OCI-LY3 (cell line): ENCODE results near the gene CEACAM18.

Source experiments
- H2AFZ ChIP-seq: fragments of 200-600, 300-600 bp; shearing (Covaris generic); 2 replicates; pipeline ENCODE4 v1.6.0; 2014; ENCODE audit warnings: antibody characterized with exemption, low read depth, low read length
- H3K27ac ChIP-seq: fragments of 200-600, 300-600 bp; sonication (generic); 2 replicates; pipeline ENCODE4 v1.5.1; 2014; ENCODE audit warnings: mild to moderate bottlenecking, low read length, moderate library complexity, mixed read lengths
- H3K27me3 ChIP-seq: fragments of 200-600, 300-600 bp; sonication (generic); 2 replicates; pipeline ENCODE4 v1.6.1; 2014; ENCODE audit warnings: low read depth, low read length, mixed read lengths
- H3K36me3 ChIP-seq: fragments of 200-600, 300-600 bp; sonication (generic); replicated peaks from 2 replicates; pipeline ENCODE3; 2014; ENCODE audit warnings: low read depth, low read length, mixed read lengths
- H3K4me1 ChIP-seq: fragments of 300-600, 200-600 bp; sonication (generic); 2 replicates; pipeline ENCODE4 v1.6.1; 2014; ENCODE audit warnings: low read length, mixed read lengths
- H3K4me2 ChIP-seq: fragments of 200-600, 300-600 bp; sonication (generic); 2 replicates; pipeline ENCODE4 v1.6.1; 2014; ENCODE audit warnings: low read length, mixed read lengths
- H3K4me3 ChIP-seq: fragments of 300-600, 200-600 bp; sonication (generic); 2 replicates; pipeline ENCODE4 v1.5.1; 2014; ENCODE audit warnings: antibody characterized with exemption, mild to moderate bottlenecking, low read length, moderate library complexity
- H3K79me2 ChIP-seq: fragments of 300-600, 200-600 bp; shearing (Covaris generic); 2 replicates; pipeline ENCODE4 v1.6.1; 2014; ENCODE audit warnings: mild to moderate bottlenecking, low read length, mixed read lengths
- H3K9ac ChIP-seq: fragments of 300-600, 200-600 bp; shearing (Covaris generic); 2 replicates; pipeline ENCODE4 v1.6.0; 2014; ENCODE audit warnings: mild to moderate bottlenecking, low read length, moderate library complexity
- H3K9me3 ChIP-seq: fragments of 200-600, 300-600 bp; shearing (Covaris generic); 2 replicates; pipeline ENCODE4 v1.6.1; 2014; ENCODE audit warnings: low read length, mixed read lengths; ENCODE audit not compliant: insufficient read depth
- H4K20me1 ChIP-seq: fragments of 200-600, 300-600 bp; sonication (generic); 2 replicates; pipeline ENCODE4 v1.6.1; 2016; ENCODE audit warnings: low read length, mixed read lengths; ENCODE audit not compliant: insufficient read depth
- CTCF ChIP-seq: fragments of 200-600, 300-600 bp; sonication (generic); IDR thresholded peaks from 2 replicates; pipeline ENCODE4 v1.5.1; 2014; ENCODE audit warnings: antibody characterized with exemption, low read length, low read depth
- EZH2phosphoT487 ChIP-seq: fragments of 200-600 bp; shearing (Covaris generic); IDR thresholded peaks from 2 replicates; pipeline ENCODE4 v1.6.1; 2018; ENCODE audit warnings: antibody characterized with exemption, mixed run types, low read depth

The CEACAM18 gene

DNA sequence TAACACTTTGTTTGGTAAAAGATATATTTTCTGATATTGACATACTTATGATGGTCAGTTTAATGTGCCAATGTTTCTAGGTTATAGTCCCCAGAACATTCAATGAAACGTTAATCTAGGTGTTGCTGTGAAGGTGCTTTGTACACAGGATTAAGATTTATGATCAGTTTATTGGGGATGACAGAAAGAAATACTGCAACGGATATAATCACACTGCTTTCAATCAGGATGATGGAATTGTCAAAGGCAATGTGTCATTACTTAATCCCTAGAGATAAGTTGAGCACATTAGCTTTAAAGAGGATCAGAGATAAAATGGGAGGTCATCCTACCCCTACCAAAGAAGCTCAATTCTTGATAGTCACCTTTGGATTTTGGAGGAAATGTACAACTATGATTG lies 35.6 kb downstream of the CEACAM18 start:
- Histone ChIP-seq H3K4me2 (no peak overlapping the region), H3K27ac (no peak overlapping the region), H3K4me1 (peaks cover 6% of the 10 kb centered on the region; the same call in 1 of the 2 replicates), H4K20me1 (no peaks in the 10 kb centered on the region), H3K9ac (no peak overlapping the region), H3K79me2 (no peaks in the 10 kb centered on the region), H3K4me3 (no peak overlapping the region), H3K27me3 (peaks cover 40% of the 10 kb centered on the region), H3K9me3 (peaks cover 5% of the 10 kb centered on the region), H3K36me3 (no peaks in the 10 kb centered on the region), H2AFZ (no peak overlapping the region)
- TF ChIP-seq CTCF (no peak), EZH2phosphoT487 (no peak)

DNA sequence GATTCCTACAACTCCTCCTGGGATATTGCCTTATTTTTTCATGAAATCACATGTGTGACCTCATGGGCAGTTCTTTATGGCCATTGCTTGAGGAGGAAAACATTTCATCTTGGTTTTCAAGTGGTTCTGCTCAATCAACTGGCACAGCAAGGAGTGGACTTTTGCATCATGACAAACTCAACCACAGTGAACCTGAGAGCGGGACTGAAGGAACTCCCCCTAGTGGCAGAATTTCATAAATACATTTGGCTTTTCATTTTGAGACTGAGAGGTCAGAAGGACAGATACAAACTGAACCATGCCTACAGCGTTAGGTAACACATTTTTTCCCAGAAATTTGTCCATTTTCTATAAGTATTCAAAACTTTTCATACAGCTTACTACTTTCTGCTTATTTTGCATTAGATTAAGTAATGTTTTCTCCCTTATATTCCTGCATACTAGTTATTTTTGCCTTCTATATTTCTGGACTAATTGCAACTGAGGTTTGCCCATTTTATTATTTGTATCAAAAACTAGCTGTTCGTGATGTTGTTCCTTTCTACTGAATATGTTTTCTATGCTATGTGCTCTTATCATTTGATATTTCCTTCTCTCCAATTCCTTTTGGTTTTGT lies 36.6 kb downstream of the CEACAM18 start:
- Histone ChIP-seq H3K4me1 (no peaks in the 10 kb centered on the region), H2AFZ (no peak overlapping the region), H3K27me3 (peaks cover 43% of the 10 kb centered on the region), H3K27ac (no peak overlapping the region), H3K79me2 (no peaks in the 10 kb centered on the region), H3K9me3 (peaks cover 5% of the 10 kb centered on the region), H3K9ac (no peak overlapping the region), H4K20me1 (no peaks in the 10 kb centered on the region), H3K4me2 (no peak overlapping the region), H3K4me3 (no peak overlapping the region), H3K36me3 (no peaks in the 10 kb centered on the region)
- peak; percentile 89 for TF ChIP-seq CTCF
- TF ChIP-seq EZH2phosphoT487: no peak

DNA sequence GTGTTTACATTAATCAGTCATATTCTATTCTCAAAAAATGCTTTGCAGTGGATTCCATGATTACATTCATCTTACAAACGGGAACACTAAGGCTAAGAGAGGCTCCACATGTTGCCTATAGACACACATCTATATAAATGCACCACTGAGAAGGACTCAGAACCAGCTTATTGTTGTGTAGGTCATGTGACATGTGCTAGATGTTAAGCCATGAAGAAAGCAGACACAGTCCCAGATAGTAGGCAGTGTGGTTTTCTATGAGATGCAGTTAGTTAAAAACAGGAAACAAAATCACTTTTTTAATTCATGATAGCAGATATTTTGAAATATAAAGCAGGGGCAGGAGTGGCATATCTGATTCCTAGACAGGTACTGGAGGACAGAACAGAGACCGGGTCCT lies 42.4 kb downstream of the CEACAM18 start:
- H3K27me3 ChIP-seq: peaks cover 29% of the 10 kb centered on the region

DNA sequence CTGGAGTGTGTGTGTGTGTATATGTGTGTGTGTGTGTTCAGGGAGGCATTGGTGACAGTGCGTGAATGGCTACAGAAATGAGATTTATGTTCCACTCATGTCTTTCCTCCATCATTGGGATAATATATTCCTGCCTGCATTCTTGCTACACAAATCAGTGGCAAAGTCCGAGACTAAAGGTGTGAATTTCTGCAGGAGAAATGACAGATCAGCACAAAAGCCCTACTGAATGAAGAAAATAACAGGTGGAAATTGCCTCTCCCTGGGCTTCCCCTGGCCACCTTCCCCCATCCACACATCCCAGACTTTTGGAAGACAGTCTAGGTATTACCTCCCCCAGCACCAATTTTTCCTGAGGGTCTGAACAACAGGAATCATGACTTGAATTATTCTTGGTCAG lies 43.0 kb downstream of the CEACAM18 start:
- no peaks in the 10 kb centered on the region for H3K36me3 ChIP-seq
- peaks cover 34% of the 10 kb centered on the region for H3K27me3 ChIP-seq
- H3K9ac ChIP-seq: no peak overlapping the region
- H3K4me3 ChIP-seq: no peak overlapping the region
- H4K20me1 ChIP-seq: no peaks in the 10 kb centered on the region
- no peak for TF ChIP-seq CTCF
- TF ChIP-seq EZH2phosphoT487: no peak
- no peaks in the 10 kb centered on the region for H3K79me2 ChIP-seq
- no peak overlapping the region for H2AFZ ChIP-seq
- H3K4me2 ChIP-seq: no peak overlapping the region
- H3K4me1 ChIP-seq: no peaks in the 10 kb centered on the region
- H3K27ac ChIP-seq: no peak overlapping the region
- peaks cover 5% of the 10 kb centered on the region for H3K9me3 ChIP-seq

More for the DNA sequence above, 42.4 kb downstream of the CEACAM18 start:
- H3K4me1 ChIP-seq: no peaks in the 10 kb centered on the region
- H3K4me2 ChIP-seq: no peak overlapping the region
- H3K9ac ChIP-seq: no peak overlapping the region
- no peak overlapping the region for H3K27ac ChIP-seq
- H3K4me3 ChIP-seq: no peak overlapping the region
- no peaks in the 10 kb centered on the region for H4K20me1 ChIP-seq
- no peaks in the 10 kb centered on the region for H3K36me3 ChIP-seq
- H3K79me2 ChIP-seq: no peaks in the 10 kb centered on the region
- TF ChIP-seq CTCF: no peak
- peaks cover 5% of the 10 kb centered on the region for H3K9me3 ChIP-seq
- H2AFZ ChIP-seq: no peak overlapping the region
